ENCODE results near the gene CPZ. TPM values are rescaled to one million over a fixed set of nuclear protein-coding genes. Genes with fewer than 3 reads are reported as not detected.

Gene CPZ
- total and polyA plus RNA-seq, 2 of the 4 experiments (the other 2 are of a cell fraction) = 0.90 to 10.3 TPM

- POLR2A ChIA-PET (ENCODE audit: unreplicated experiment) = no interaction called here
- no peaks in the 10 kb centered on the region for H4K20me1 ChIP-seq (ENCODE audit: insufficient read depth, low read length)
- CTCF ChIA-PET = no interaction called here
- no peak overlapping the region for H2BK20ac ChIP-seq (ENCODE audit: low read depth, low read length)
- H3K9ac ChIP-seq (ENCODE audit: low read depth, low read length) = no peak overlapping the region
- H2AK5ac ChIP-seq (ENCODE audit: low read depth, low read length) = no peak overlapping the region
- no peak overlapping the region for H2AFZ ChIP-seq (replicated peaks; ENCODE audit: low read length, poor library complexity)
- no peak overlapping the region for H3K18ac ChIP-seq (ENCODE audit: low read depth, low read length)
- H3K14ac ChIP-seq (replicated peaks; ENCODE audit: low read depth, low read length) = no peak overlapping the region
- in situ Hi-C loops (cut with MboI; ENCODE audit: low sequenced_read_pairs) (no loop called here), dilution Hi-C loops (cut with HindIII; ENCODE audit: low sequenced_read_pairs, unreplicated experiment) (no loop called here), intact Hi-C loops (cut with micrococcal nuclease) (loop anchor here (1.0 kb wide), 1 partner anchor 78 kb away; no protein-coding TSS in a partner anchor)
- H3K23ac ChIP-seq (ENCODE audit: low read depth, low read length) = no peak overlapping the region
- no peak overlapping the region for H4K91ac ChIP-seq (ENCODE audit: insufficient read depth, low read depth, low read length)
- no peak overlapping the region for H3K56ac ChIP-seq (ENCODE audit: extremely low read depth, insufficient read depth, low read length)
- H2BK120ac ChIP-seq (ENCODE audit: low read depth, low read length) = no peak overlapping the region; the same call in 1 of the 2 replicates
- no peak overlapping the region for H3K4ac ChIP-seq (ENCODE audit: low read depth, low read length)
- H2BK15ac ChIP-seq (ENCODE audit: low read depth, low read length) = no peak overlapping the region
- 53% methylated on average over 3 of the region's 8 CpGs; no CpG with 5 or more reads in 1 of the 2 experiments for WGBS, 2 experiments (ENCODE audit: extremely low coverage in 2 of 2, insufficient read length in 1 of 2)
- no peaks in the 10 kb centered on the region for H3K79me1 ChIP-seq (ENCODE audit: low read depth in 1 of 2, low read length in 2 of 2)
- no peaks in the 10 kb centered on the region for H3K9me1 ChIP-seq (ENCODE audit: insufficient read depth, low read length)
- DNase-seq = no peak
- peaks cover 2% of the 10 kb centered on the region; the same call in 1 of the 2 replicates for H3K4me1 ChIP-seq (ENCODE audit: control insufficient read depth, insufficient read depth, low read length)
- no peak overlapping the region for H4K5ac ChIP-seq (ENCODE audit: low read depth, low read length)
- H3K4me3 ChIP-seq (ENCODE audit: insufficient read depth, low read depth, low read length) = no peak overlapping the region
- H2BK5ac ChIP-seq (ENCODE audit: low read depth, low read length, poor library complexity, severe bottlenecking) = no peak overlapping the region
- no peak overlapping the region for H4K8ac ChIP-seq (ENCODE audit: low read depth in 2 of 2, low read length in 2 of 2)
- no TSS peak for BruUV-seq (replicated peaks)
- H3K4me2 ChIP-seq (ENCODE audit: low read depth, low read length) = no peak overlapping the region
- no peak for TF ChIP-seq NFE2L2 (IDR thresholded peaks at IDR 0.05; ENCODE audit: low read depth, low read length)
- no peak for TF ChIP-seq USF2 (IDR thresholded peaks at IDR 0.05; ENCODE audit: low read depth, low read length)
- no peak for TF ChIP-seq RAD21 (IDR thresholded peaks at IDR 0.05; ENCODE audit: low read length)
- no peak for TF ChIP-seq CEBPB (IDR thresholded peaks at IDR 0.05; ENCODE audit: low read depth, low read length)
- TF ChIP-seq BHLHE40 (IDR thresholded peaks at IDR 0.05; ENCODE audit: low read depth, low read length) = no peak
- no peak for TF ChIP-seq MAZ (IDR thresholded peaks at IDR 0.05; ENCODE audit: borderline replicate concordance, low read depth, low read length)
- TF ChIP-seq CHD1 (IDR thresholded peaks at IDR 0.05; ENCODE audit: low read depth, low read length) = no peak
- TF ChIP-seq CTCF (conservative IDR thresholded peaks at IDR 0.05; ENCODE audit: low read depth, low read length) = no peak
- TF ChIP-seq POLR2A (IDR thresholded peaks at IDR 0.05; ENCODE audit: low read depth, low read length) = no peak
- no peak for TF ChIP-seq ELK1 (IDR thresholded peaks at IDR 0.05; ENCODE audit: borderline replicate concordance, low read depth, low read length)
- TF ChIP-seq FOS (IDR thresholded peaks at IDR 0.05; ENCODE audit: low read depth, low read length) = no peak
- no peak for TF ChIP-seq MAFK (IDR thresholded peaks at IDR 0.05; ENCODE audit: low read depth, low read length)
- TF ChIP-seq SMC3 (IDR thresholded peaks at IDR 0.05; ENCODE audit: low read depth, low read length) = no peak
- no peak for TF ChIP-seq RCOR1 (IDR thresholded peaks at IDR 0.05; ENCODE audit: insufficient replicate concordance, low read length)
- no peak for TF ChIP-seq MXI1 (IDR thresholded peaks at IDR 0.05; ENCODE audit: borderline replicate concordance, low read depth, low read length)
- TF ChIP-seq RFX5 (IDR thresholded peaks at IDR 0.05; ENCODE audit: low read depth, low read length) = no peak
- H3K9me3 ChIP-seq (ENCODE audit: control insufficient read depth, insufficient read depth, low read length) = peaks cover 2% of the 10 kb centered on the region
- no peak overlapping the region for H2AK9ac ChIP-seq (replicated peaks; ENCODE audit: low read depth, low read length, poor library complexity)
- no peak for ATAC-seq (ENCODE audit: low read depth)
- H3K27me3 ChIP-seq (ENCODE audit: control insufficient read depth, insufficient read depth, low read length) = peaks cover 24% of the 10 kb centered on the region
- no peaks in the 10 kb centered on the region for H3K36me3 ChIP-seq (ENCODE audit: control insufficient read depth, insufficient read depth, low read length)
- H3K27ac ChIP-seq (ENCODE audit: insufficient read depth, low read length) = no peak overlapping the region
Measured at GRCh38 chr4:8546766-8547107, 45.8 kb upstream of the CPZ start.
